ENCODE data around the gene HCFC2.

HCFC2 gene

GRCh38 chr12:104090685-104091084 is 26.4 kb downstream of the HCFC2 start:
- Histone ChIP-seq H3F3A (ENCODE audit: low read depth) (no peaks in the 10 kb centered on the region), H3K9me3 (ENCODE audit: insufficient read depth, low read depth, low read length) (no peaks in the 10 kb centered on the region), H3K9me2 (replicated peaks; ENCODE audit: low read depth, low read length) (no peaks in the 10 kb centered on the region), H4K20me1 (ENCODE audit: insufficient read depth, low read length, poor library complexity, severe bottlenecking) (no peaks in the 10 kb centered on the region), H3K27me3 (ENCODE audit: insufficient read depth, low read length, poor library complexity, severe bottlenecking) (no peaks in the 10 kb centered on the region), H3K4me3 (ENCODE audit: low read length, poor library complexity, severe bottlenecking) (no peak overlapping the region), H3K4me1 (ENCODE audit: insufficient read depth, low read length, poor library complexity, severe bottlenecking) (no peaks in the 10 kb centered on the region), H3K36me3 (ENCODE audit: insufficient read depth, low read length) (peaks cover 54% of the 10 kb centered on the region; the same call in 1 of the 2 replicates), H3K4me2 (ENCODE audit: low read depth, low read length, poor library complexity, severe bottlenecking) (no peak overlapping the region), H2AFZ (ENCODE audit: low read length) (no peak overlapping the region), H3K79me2 (ENCODE audit: insufficient read depth, low read length) (no peaks in the 10 kb centered on the region), H3K9ac (ENCODE audit: low read depth, low read length, poor library complexity, severe bottlenecking) (no peak overlapping the region)
- TF ChIP-seq CTCF (conservative IDR thresholded peaks at IDR 0.05; ENCODE audit: low read length) (no peak), EZH2phosphoT487 (IDR thresholded peaks at IDR 0.05; ENCODE audit: borderline replicate concordance) (no peak)

- Histone ChIP-seq H3K4me3 (ENCODE audit: low read length, poor library complexity, severe bottlenecking) (no peak overlapping the region), H3K4me2 (ENCODE audit: low read depth, low read length, poor library complexity, severe bottlenecking) (no peak overlapping the region), H3K79me2 (ENCODE audit: insufficient read depth, low read length) (no peaks in the 10 kb centered on the region), H3F3A (ENCODE audit: low read depth) (no peaks in the 10 kb centered on the region), H3K27me3 (ENCODE audit: insufficient read depth, low read length, poor library complexity, severe bottlenecking) (no peaks in the 10 kb centered on the region), H2AFZ (ENCODE audit: low read length) (no peak overlapping the region), H3K9ac (ENCODE audit: low read depth, low read length, poor library complexity, severe bottlenecking) (no peak overlapping the region), H3K4me1 (ENCODE audit: insufficient read depth, low read length, poor library complexity, severe bottlenecking) (no peaks in the 10 kb centered on the region), H3K9me2 (replicated peaks; ENCODE audit: low read depth, low read length) (no peaks in the 10 kb centered on the region), H4K20me1 (ENCODE audit: insufficient read depth, low read length, poor library complexity, severe bottlenecking) (no peaks in the 10 kb centered on the region), H3K9me3 (ENCODE audit: insufficient read depth, low read depth, low read length) (no peaks in the 10 kb centered on the region), H3K36me3 (ENCODE audit: insufficient read depth, low read length) (peaks cover 52% of the 10 kb centered on the region; the same call in 1 of the 2 replicates)
- TF ChIP-seq CTCF (conservative IDR thresholded peaks at IDR 0.05; ENCODE audit: low read length) (no peak), EZH2phosphoT487 (IDR thresholded peaks at IDR 0.05; ENCODE audit: borderline replicate concordance) (no peak)
Observed at GRCh38 chr12:104091136-104091535, 26.8 kb downstream of the HCFC2 start.

- H3K4me1 ChIP-seq (ENCODE audit: insufficient read depth, low read length, poor library complexity, severe bottlenecking): no peaks in the 10 kb centered on the region
- no peaks in the 10 kb centered on the region for H3K9me3 ChIP-seq (ENCODE audit: insufficient read depth, low read depth, low read length)
- no peaks in the 10 kb centered on the region for H4K20me1 ChIP-seq (ENCODE audit: insufficient read depth, low read length, poor library complexity, severe bottlenecking)
- TF ChIP-seq CTCF (conservative IDR thresholded peaks at IDR 0.05; ENCODE audit: low read length): no peak
- TF ChIP-seq EZH2phosphoT487 (IDR thresholded peaks at IDR 0.05; ENCODE audit: borderline replicate concordance): no peak
- H3K36me3 ChIP-seq (ENCODE audit: insufficient read depth, low read length): peaks cover 63% of the 10 kb centered on the region; the same call in 1 of the 2 replicates
- H3K79me2 ChIP-seq (ENCODE audit: insufficient read depth, low read length): no peaks in the 10 kb centered on the region
- H3K9ac ChIP-seq (ENCODE audit: low read depth, low read length, poor library complexity, severe bottlenecking): no peak overlapping the region
- no peaks in the 10 kb centered on the region for H3K27me3 ChIP-seq (ENCODE audit: insufficient read depth, low read length, poor library complexity, severe bottlenecking)
- H3K9me2 ChIP-seq (replicated peaks; ENCODE audit: low read depth, low read length): no peaks in the 10 kb centered on the region
- H3F3A ChIP-seq (ENCODE audit: low read depth): no peaks in the 10 kb centered on the region
- no peak overlapping the region for H3K4me2 ChIP-seq (ENCODE audit: low read depth, low read length, poor library complexity, severe bottlenecking)
- no peak overlapping the region for H2AFZ ChIP-seq (ENCODE audit: low read length)
- no peak overlapping the region for H3K4me3 ChIP-seq (ENCODE audit: low read length, poor library complexity, severe bottlenecking)
Observed at GRCh38 chr12:104094284-104094683, 30.0 kb downstream of the HCFC2 start.

Data from Loucy (cell line).